Measurements from ENCODE around the gene CXorf65. TPM values are rescaled to one million over a fixed set of nuclear protein-coding genes. Genes with fewer than 3 reads are reported as not detected.

CXorf65 gene
- total RNA-seq, 1 donor from 2014 or later = not detected

DNA sequence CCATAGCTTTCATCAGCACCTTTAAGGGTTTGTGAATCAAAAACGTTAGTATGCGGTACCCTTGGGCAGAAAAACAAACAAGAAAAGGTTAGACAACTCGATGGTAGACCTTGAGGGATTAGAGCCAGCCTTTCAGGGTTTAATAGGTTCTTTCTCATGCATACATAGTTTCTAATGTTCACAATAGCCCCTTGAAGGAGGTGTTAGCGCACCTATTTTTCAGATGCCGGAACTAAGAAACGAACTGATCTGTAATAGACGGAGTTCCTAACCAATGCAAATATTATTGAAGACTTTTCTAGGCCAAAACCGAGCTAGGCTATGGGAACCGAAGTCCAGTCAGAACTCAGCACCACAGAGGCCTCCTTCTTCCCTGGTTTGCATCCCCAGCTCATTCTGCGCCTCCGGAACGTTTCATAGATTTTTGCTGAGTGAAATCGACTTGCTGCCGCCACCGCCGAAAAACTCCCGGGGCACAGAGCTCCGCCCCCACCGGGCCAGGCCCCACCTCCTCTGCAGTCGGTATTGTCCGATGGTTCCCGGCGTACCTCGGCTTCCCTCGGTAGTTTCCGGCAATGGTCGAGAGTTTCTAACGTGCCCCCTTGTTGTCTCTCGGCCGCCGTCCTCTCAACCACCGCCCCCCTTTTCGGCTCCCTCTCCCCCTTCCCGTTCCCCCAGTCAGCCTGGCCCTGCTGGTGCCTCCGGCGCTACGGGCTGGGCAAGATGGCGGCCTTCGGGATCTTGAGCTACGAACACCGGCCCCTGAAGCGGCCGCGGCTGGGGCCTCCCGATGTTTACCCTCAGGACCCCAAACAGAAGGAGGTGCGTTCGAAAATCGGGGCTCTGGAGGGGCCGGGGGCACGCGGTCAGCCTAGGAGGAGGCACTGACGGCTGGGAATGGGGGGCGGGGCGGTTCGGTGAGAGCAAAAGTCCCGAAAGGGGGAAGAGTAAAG is 11.8 kb upstream of the CXorf65 start, which contains the start of gene MED12:
Gene MED12, plus strand, starts transcription at position 565 of the 953 bp plus-strand sequence. Its CDS starts 159 bp downstream, at position 724.
- TF ChIP-seq, protein P1, sequence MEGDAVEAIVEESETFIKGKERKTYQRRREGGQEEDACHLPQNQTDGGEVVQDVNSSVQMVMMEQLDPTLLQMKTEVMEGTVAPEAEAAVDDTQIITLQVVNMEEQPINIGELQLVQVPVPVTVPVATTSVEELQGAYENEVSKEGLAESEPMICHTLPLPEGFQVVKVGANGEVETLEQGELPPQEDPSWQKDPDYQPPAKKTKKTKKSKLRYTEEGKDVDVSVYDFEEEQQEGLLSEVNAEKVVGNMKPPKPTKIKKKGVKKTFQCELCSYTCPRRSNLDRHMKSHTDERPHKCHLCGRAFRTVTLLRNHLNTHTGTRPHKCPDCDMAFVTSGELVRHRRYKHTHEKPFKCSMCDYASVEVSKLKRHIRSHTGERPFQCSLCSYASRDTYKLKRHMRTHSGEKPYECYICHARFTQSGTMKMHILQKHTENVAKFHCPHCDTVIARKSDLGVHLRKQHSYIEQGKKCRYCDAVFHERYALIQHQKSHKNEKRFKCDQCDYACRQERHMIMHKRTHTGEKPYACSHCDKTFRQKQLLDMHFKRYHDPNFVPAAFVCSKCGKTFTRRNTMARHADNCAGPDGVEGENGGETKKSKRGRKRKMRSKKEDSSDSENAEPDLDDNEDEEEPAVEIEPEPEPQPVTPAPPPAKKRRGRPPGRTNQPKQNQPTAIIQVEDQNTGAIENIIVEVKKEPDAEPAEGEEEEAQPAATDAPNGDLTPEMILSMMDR (IDR thresholded peaks at IDR 0.05) = no peak
- TF ChIP-seq POLR2AphosphoS5 (IDR thresholded peaks at IDR 0.05; ENCODE audit: insufficient read depth in 1 of 2, low read depth in 1 of 2) (peak in 1 of 2 donors; percentile 61), POLR2A (IDR thresholded peaks at IDR 0.05) (peak in 1 of 2 donors; percentile 6)
- Histone ChIP-seq H3K27ac (peak within 1 kb of the TSS; percentile 71), H3K4me1 (peaks cover 16% of the 10 kb centered on the region), H3K36me3 (peaks cover 0 to 24% of the 10 kb centered on the region in 2 donors), H3K4me3 (peak within 1 kb of the TSS; percentile 54 to 56), H3K9me3 (no peaks in the 10 kb centered on the region), H3K27me3 (no peaks in the 10 kb centered on the region)
- intact Hi-C loops (cut with DNase I) = no loop called here
- DNase-seq (ENCODE audit: extremely low spot score in 2 of 2) = no peak

- Histone ChIP-seq H3K27me3 (no peaks in the 10 kb centered on the region), H3K27ac (peak overlapping the region; percentile 71)
- intact Hi-C loops (cut with DNase I) = no loop called here
Observed at GRCh38 chrX:71117358-71117757, 10.8 kb upstream of the CXorf65 start.

DNA sequence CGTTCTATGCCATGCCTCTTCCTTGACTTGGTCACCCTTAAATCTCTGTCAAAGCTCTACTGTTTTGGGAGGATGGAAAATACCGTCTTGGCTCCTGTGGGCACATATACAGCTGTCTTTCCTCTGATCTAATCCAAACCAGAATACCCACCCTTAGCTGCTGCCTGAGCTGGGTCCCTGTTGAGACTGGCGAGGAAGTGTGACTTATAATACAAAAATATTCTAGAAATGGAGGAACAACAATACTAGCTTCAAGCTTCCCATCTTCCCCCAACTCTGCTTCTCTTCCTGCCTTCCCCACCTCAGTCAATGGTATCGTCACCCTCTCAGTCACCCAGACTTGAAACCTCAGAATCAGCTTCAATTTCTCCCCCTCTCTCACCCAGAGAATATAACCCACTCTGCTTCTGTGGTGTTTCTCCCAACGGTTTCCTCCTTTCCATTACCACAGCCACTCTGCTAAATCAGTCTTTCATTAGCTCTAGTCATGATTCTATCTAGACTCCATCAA is 5.4 kb upstream of the CXorf65 start:
- Histone ChIP-seq H3K9me3 (no peaks in the 10 kb centered on the region), H3K27me3 (no peaks in the 10 kb centered on the region), H3K27ac (no peak overlapping the region), H3K4me1 (no peaks in the 10 kb centered on the region), H3K4me3 (no peak overlapping the region), H3K36me3 (no peaks in the 10 kb centered on the region)
- intact Hi-C loops (cut with DNase I) = no loop called here
- no peak for DNase-seq (ENCODE audit: extremely low spot score in 2 of 2)
- TF ChIP-seq POLR2A (IDR thresholded peaks at IDR 0.05) (no peak), POLR2AphosphoS5 (IDR thresholded peaks at IDR 0.05; ENCODE audit: insufficient read depth in 1 of 2, low read depth in 1 of 2) (no peak)
- TF ChIP-seq, protein P1 (IDR thresholded peaks at IDR 0.05) = no peak

More at GRCh38 chrX:71117358-71117757, 10.8 kb upstream of the CXorf65 start:
- H3K4me1 ChIP-seq = peaks cover 16% of the 10 kb centered on the region
- no peak for DNase-seq (ENCODE audit: extremely low spot score in 2 of 2)
- TF ChIP-seq POLR2A (IDR thresholded peaks at IDR 0.05) (no peak), POLR2AphosphoS5 (IDR thresholded peaks at IDR 0.05; ENCODE audit: insufficient read depth in 1 of 2, low read depth in 1 of 2) (no peak)
- TF ChIP-seq, protein P1 (IDR thresholded peaks at IDR 0.05) = no peak
- H3K36me3 ChIP-seq = peaks cover 0 to 15% of the 10 kb centered on the region in 2 donors
- no peaks in the 10 kb centered on the region for H3K9me3 ChIP-seq
- H3K4me3 ChIP-seq = no peak overlapping the region

DNA sequence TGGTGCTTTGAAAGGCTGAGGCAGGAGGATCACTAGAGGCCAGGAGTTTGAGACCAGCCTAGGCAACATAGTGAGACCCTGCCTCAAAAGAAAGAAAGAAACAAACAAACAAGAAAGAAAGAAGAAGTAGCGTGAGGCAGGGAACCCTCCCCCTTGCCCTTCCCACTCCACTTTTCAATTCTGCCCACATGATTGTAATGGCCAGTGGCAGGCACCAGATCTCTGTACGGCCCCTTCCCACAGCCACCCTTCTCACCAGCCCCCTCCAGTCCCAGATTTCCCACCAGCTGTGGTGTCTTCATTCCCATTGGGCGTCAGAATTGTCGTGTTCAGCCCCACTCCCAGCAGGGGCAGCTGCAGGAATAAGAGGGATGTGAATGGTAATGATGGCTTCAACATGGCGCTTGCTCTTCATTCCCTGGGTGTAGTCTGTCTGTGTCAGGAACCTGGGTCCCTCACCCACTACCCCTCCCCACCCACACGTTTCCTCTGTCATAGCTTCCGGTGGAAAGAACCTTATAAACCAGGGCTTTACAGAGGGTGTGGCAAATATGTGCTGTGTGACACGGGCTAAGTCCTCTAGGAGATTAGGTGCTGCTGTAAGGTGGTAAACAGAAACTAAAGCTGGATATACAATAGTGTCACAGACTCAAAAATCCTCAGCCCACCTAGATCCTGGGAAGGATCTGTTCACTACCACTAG is 4.8 kb upstream of the CXorf65 start, which contains the start of gene IL2RG:
Gene IL2RG, minus strand, starts transcription at position 437 of the 703 bp plus-strand sequence. Its CDS starts 38 bp downstream, at position 399.
- H3K9me3 ChIP-seq = no peaks in the 10 kb centered on the region
- DNase-seq (ENCODE audit: extremely low spot score in 2 of 2) = no peak
- intact Hi-C loops (cut with DNase I) = no loop called here
- TF ChIP-seq POLR2A (IDR thresholded peaks at IDR 0.05) (peak in 1 of 2 donors; percentile 17), POLR2AphosphoS5 (IDR thresholded peaks at IDR 0.05; ENCODE audit: insufficient read depth in 1 of 2, low read depth in 1 of 2) (peak in 1 of 2 donors; percentile 35)
- TF ChIP-seq, protein P1 (IDR thresholded peaks at IDR 0.05) = no peak
- no peaks in the 10 kb centered on the region for H3K36me3 ChIP-seq
- no peak within 1 kb of the TSS for H3K27ac ChIP-seq
- no peaks in the 10 kb centered on the region for H3K4me1 ChIP-seq
- peak within 1 kb of the TSS in 1 of 2 donors; percentile 24 for H3K4me3 ChIP-seq
- no peaks in the 10 kb centered on the region for H3K27me3 ChIP-seq
